ENCODE measurements around the gene SYPL2. TPM values are rescaled to one million over a fixed set of nuclear protein-coding genes. Genes with fewer than 3 reads are reported as not detected.

Gene SYPL2
- polyA plus RNA-seq, 2 of the 4 experiments (the other 2 are of a cell fraction): 0.04 to 0.05 TPM

- Histone ChIP-seq H3K4me2 (no peak overlapping the region), H3K9me3 (no peaks in the 10 kb centered on the region), H3K27ac (no peak overlapping the region), H3K4me1 (peaks cover 6% of the 10 kb centered on the region; the same call in 1 of the 3 replicates), H3K4me3 (no peak overlapping the region)
- DNase-seq (ENCODE audit: low read depth in 1 of 2, low spot score in 1 of 2) (no peak), FAIRE-seq (no peak), ATAC-seq (no peak)
- ChIA-PET CTCF (interaction anchor here (0.6 to 23.6 kb wide), 22 partner anchors 7 to 699 kb away, joined by 3 to 749 read pairs (median 4); partner anchors contain the start of genes AMIGO1, ATXN7L2 and GPR61), POLR2A (interaction anchor here (1.5 kb wide), 1 partner anchor 41 kb away, joined by 5 read pairs; no protein-coding TSS in a partner anchor)
- TF ChIP-seq NFE2L2 (conservative IDR thresholded peaks at IDR 0.05; ENCODE audit: low read length): no peak
- TF ChIP-seq MAFK (IDR thresholded peaks at IDR 0.05; ENCODE audit: partially characterized antibody): no peak
- no peak for TF ChIP-seq TFCP2L1 (CRISPR knock-in tag; IDR thresholded peaks at IDR 0.05)
- TF ChIP-seq FOSB (CRISPR knock-in tag; IDR thresholded peaks at IDR 0.05): no peak
- no peak for TF ChIP-seq EHF (CRISPR knock-in tag; IDR thresholded peaks at IDR 0.05)
- TF ChIP-seq CHD4 (IDR thresholded peaks at IDR 0.05; ENCODE audit: borderline replicate concordance): no peak
- no peak for TF ChIP-seq RAD21 (conservative IDR thresholded peaks at IDR 0.05 in 1 of 2, IDR thresholded peaks at IDR 0.05 in 1 of 2)
- no peak for TF ChIP-seq USF2 (IDR thresholded peaks at IDR 0.05)
- no peak for TF ChIP-seq ZSCAN20 (CRISPR knock-in tag; IDR thresholded peaks at IDR 0.05)
- TF ChIP-seq TP53 (CRISPR knock-in tag; IDR thresholded peaks at IDR 0.05): no peak
- TF ChIP-seq CBX2 (IDR thresholded peaks at IDR 0.05; ENCODE audit: borderline replicate concordance, low read depth): no peak
- no peak for TF ChIP-seq E2F6 (IDR thresholded peaks at IDR 0.05; ENCODE audit: borderline replicate concordance, low read depth)
- no peak for TF ChIP-seq FOXS1 (CRISPR knock-in tag; IDR thresholded peaks at IDR 0.05)
- TF ChIP-seq KDM5A (IDR thresholded peaks at IDR 0.05): no peak
- WGBS (ENCODE audit: missing lambda C conversion rate): 88% methylated on average over 5 of the region's 8 CpGs
These were observed 25.0 kb downstream of the SYPL2 start for GRCh38 chr1:109491372-109491771.

DNA sequence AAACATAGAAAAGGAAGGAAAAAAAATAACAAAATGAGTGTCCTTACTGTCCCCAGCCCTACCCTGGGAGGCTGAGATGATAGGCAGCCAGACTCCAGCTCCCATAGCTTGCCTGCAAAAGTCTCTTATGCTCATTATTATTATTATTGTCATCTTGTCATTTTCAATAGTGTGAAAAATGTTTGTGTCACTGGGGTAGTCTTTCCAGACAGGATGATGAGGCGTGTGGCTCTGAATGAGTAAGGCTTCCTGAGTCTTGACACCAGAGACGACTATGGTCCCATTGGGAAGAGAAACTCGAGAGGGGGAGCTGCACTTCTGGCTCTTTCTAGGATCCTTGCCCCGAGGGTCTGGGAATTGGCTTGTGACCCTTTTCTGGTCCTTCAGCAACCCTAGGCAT lies 26.4 kb downstream of the SYPL2 start:
- FAIRE-seq (no peak), ATAC-seq (no peak), DNase-seq (ENCODE audit: low read depth in 1 of 2, low spot score in 1 of 2) (no peak)
- H3K27ac ChIP-seq: no peak overlapping the region
- 44% methylated on average over 4 of the region's 4 CpGs for WGBS (ENCODE audit: missing lambda C conversion rate)
- H3K9me3 ChIP-seq: no peaks in the 10 kb centered on the region
- TF ChIP-seq ZC3H11A (IDR thresholded peaks at IDR 0.05): no peak
- TF ChIP-seq JUNB (IDR thresholded peaks at IDR 0.05): no peak
- TF ChIP-seq CBX2 (IDR thresholded peaks at IDR 0.05; ENCODE audit: borderline replicate concordance, low read depth): no peak
- no peak for TF ChIP-seq POLR2AphosphoS2 (conservative IDR thresholded peaks at IDR 0.05; ENCODE audit: low read length)
- TF ChIP-seq TP53 (CRISPR knock-in tag; IDR thresholded peaks at IDR 0.05): no peak
- TF ChIP-seq HOXB5 (CRISPR knock-in tag; IDR thresholded peaks at IDR 0.05): no peak
- TF ChIP-seq ZFP36 (IDR thresholded peaks at IDR 0.05; ENCODE audit: borderline replicate concordance, partially characterized antibody): no peak
- no peak for TF ChIP-seq MAFK (IDR thresholded peaks at IDR 0.05; ENCODE audit: partially characterized antibody)
- no peak for TF ChIP-seq RCOR1 (IDR thresholded peaks at IDR 0.05; ENCODE audit: low read depth, low read length)
- no peak for TF ChIP-seq FOXS1 (CRISPR knock-in tag; IDR thresholded peaks at IDR 0.05)
- TF ChIP-seq, protein P1, sequence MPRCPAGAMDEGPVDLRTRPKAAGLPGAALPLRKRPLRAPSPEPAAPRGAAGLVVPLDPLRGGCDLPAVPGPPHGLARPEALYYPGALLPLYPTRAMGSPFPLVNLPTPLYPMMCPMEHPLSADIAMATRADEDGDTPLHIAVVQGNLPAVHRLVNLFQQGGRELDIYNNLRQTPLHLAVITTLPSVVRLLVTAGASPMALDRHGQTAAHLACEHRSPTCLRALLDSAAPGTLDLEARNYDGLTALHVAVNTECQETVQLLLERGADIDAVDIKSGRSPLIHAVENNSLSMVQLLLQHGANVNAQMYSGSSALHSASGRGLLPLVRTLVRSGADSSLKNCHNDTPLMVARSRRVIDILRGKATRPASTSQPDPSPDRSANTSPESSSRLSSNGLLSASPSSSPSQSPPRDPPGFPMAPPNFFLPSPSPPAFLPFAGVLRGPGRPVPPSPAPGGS (IDR thresholded peaks at IDR 0.05): no peak
- no peak for TF ChIP-seq KDM1A (IDR thresholded peaks at IDR 0.05; ENCODE audit: low read depth)
- no peak for TF ChIP-seq BHLHE40 (IDR thresholded peaks at IDR 0.05; ENCODE audit: low read depth, low read length)
- TF ChIP-seq E2F6 (IDR thresholded peaks at IDR 0.05; ENCODE audit: borderline replicate concordance, low read depth): no peak
- TF ChIP-seq JUN (IDR thresholded peaks at IDR 0.05): no peak
- TF ChIP-seq ZSCAN20 (CRISPR knock-in tag; IDR thresholded peaks at IDR 0.05): no peak
- TF ChIP-seq, protein P2, sequence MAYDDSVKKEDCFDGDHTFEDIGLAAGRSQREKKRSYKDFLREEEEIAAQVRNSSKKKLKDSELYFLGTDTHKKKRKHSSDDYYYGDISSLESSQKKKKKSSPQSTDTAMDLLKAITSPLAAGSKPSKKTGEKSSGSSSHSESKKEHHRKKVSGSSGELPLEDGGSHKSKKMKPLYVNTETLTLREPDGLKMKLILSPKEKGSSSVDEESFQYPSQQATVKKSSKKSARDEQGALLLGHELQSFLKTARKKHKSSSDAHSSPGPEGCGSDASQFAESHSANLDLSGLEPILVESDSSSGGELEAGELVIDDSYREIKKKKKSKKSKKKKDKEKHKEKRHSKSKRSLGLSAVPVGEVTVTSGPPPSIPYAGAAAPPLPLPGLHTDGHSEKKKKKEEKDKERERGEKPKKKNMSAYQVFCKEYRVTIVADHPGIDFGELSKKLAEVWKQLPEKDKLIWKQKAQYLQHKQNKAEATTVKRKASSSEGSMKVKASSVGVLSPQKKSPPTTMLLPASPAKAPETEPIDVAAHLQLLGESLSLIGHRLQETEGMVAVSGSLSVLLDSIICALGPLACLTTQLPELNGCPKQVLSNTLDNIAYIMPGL (CRISPR knock-in tag; IDR thresholded peaks at IDR 0.05; ENCODE audit: borderline replicate concordance): no peak
- peaks cover 6% of the 10 kb centered on the region; the same call in 1 of the 3 replicates for H3K4me1 ChIP-seq
- CTCF ChIA-PET: interaction anchor here (0.8 to 23.6 kb wide), 13 partner anchors 8 to 492 kb away, joined by 3 to 749 read pairs (median 5); partner anchors contain the start of genes AHCYL1, AMIGO1, ATXN7L2 and GPR61
- POLR2A ChIA-PET: no interaction called here
- no peak overlapping the region for H3K4me2 ChIP-seq
- no peak overlapping the region for H3K4me3 ChIP-seq
